Breast epithelium (tissue), 4 donors: ENCODE results near the gene CDH23. TPM values are rescaled to one million over a fixed set of nuclear protein-coding genes. Genes with fewer than 3 reads are reported as not detected.
A peak's percentile ranks its signal among the peaks of the same experiment; 100 is the strongest.

Experiments
- DNase-seq, 2 donors: peaks; one replicate each; pipeline ENCODE4 v3.0.0-alpha.2; 2019; ENCODE audit warnings: low spot score in 2 of 2
- H3K27ac ChIP-seq, 2 donors: fragments of 200-600 bp; sonication (generic) in 1 of 2; one replicate each; pipeline ENCODE4 v1.5.1; 2016 to 2019; ENCODE audit warnings: mild to moderate bottlenecking in 1 of 2
- H3K27me3 ChIP-seq, 2 donors: fragments of 200-600 bp; sonication (generic) in 1 of 2; one replicate each; pipeline versions ENCODE4 v1.5.1 to v1.6.0; 2017 to 2019; ENCODE audit warnings: control low read depth in 1 of 2, mild to moderate bottlenecking in 1 of 2
- H3K36me3 ChIP-seq: fragments of 200-600 bp; one replicate; pipeline ENCODE4 v1.5.1; 2019
- H3K4me1 ChIP-seq, 2 donors: fragments of 200-600 bp; sonication (generic); one replicate each; pipeline ENCODE4 v1.5.1; 2016 to 2019; ENCODE audit warnings: control low read depth in 1 of 2
- H3K4me3 ChIP-seq, 3 donors: fragments of 200-600 bp; sonication (generic); 1 replicate in 2 of 3; 2 replicates in 1 of 3; pipeline ENCODE4 v1.5.1; 2016 to 2019; ENCODE audit warnings: mild to moderate bottlenecking in 3 of 3, moderate library complexity in 2 of 3
- H3K9me3 ChIP-seq, 2 donors: fragments of 200-600 bp; sonication (generic) in 1 of 2; one replicate each; pipeline ENCODE4 v1.5.1; 2016 to 2019; ENCODE audit warnings: control low read depth in 1 of 2
- CTCF ChIP-seq, 3 donors: fragments of 450-650 bp; IDR thresholded peaks; one replicate each; pipeline ENCODE4 v1.5.1; 2016 to 2017; ENCODE audit warnings: antibody characterized with exemption in 3 of 3, mild to moderate bottlenecking in 3 of 3, moderate library complexity in 3 of 3
- POLR2A ChIP-seq: fragments of 450-650 bp; IDR thresholded peaks from one replicate; pipeline ENCODE4 v1.6.1; 2016; ENCODE audit warnings: antibody characterized with exemption, mild to moderate bottlenecking, moderate library complexity
- POLR2AphosphoS5 ChIP-seq, 3 donors: sonication (generic); formaldehyde crosslinking; IDR thresholded peaks; one replicate each; pipeline ENCODE4 v1.6.1; 2017; ENCODE audit warnings: antibody characterized with exemption in 3 of 3
- intact Hi-C: fragments of 100-400 bp; cut with DNase I; formaldehyde crosslinking; loops from one replicate; pipeline ENCODE4 v1.15.1; 2023; ENCODE audit warnings: low total_unique reads
- total RNA-seq, 3 donors: library from RNA; depleted of rRNA; stranded (reverse); fragments of >200 nt; gene quantifications; one replicate each; pipeline ENCODE4 v1.1.0, GENCODE V29; 2016

CDH23 gene
- total RNA-seq, 3 donors from 2014 or later: 8.5 to 13.8 (median 11.6) TPM

- no peak for DNase-seq
- H3K9me3 ChIP-seq: no peaks in the 10 kb centered on the region
- no peaks in the 10 kb centered on the region for H3K27me3 ChIP-seq
- intact Hi-C loops: no loop called here
- H3K27ac ChIP-seq: no peak overlapping the region
- no peak overlapping the region for H3K4me3 ChIP-seq
- H3K4me1 ChIP-seq: no peaks in the 10 kb centered on the region
- no peak for TF ChIP-seq POLR2AphosphoS5 (IDR thresholded peaks at IDR 0.05)
- TF ChIP-seq CTCF (IDR thresholded peaks at IDR 0.05): no peak
- no peak for TF ChIP-seq POLR2A
- no peaks in the 10 kb centered on the region for H3K36me3 ChIP-seq
These were observed 39.8 kb downstream of the CDH23 start for GRCh38 chr10:71436268-71437125.

GRCh38 chr10:71437537-71438092 is 40.9 kb downstream of the CDH23 start:
- H3K4me3 ChIP-seq: no peak overlapping the region
- intact Hi-C loops: no loop called here
- no peaks in the 10 kb centered on the region for H3K9me3 ChIP-seq
- no peak overlapping the region for H3K27ac ChIP-seq
- no peaks in the 10 kb centered on the region for H3K36me3 ChIP-seq
- DNase-seq: peak in 1 of 2 donors; percentile 19
- H3K4me1 ChIP-seq: no peaks in the 10 kb centered on the region
- H3K27me3 ChIP-seq: no peaks in the 10 kb centered on the region
- no peak for TF ChIP-seq POLR2A
- TF ChIP-seq CTCF (IDR thresholded peaks at IDR 0.05): no peak
- TF ChIP-seq POLR2AphosphoS5 (IDR thresholded peaks at IDR 0.05): no peak

- no peak overlapping the region for H3K27ac ChIP-seq
- H3K36me3 ChIP-seq: no peaks in the 10 kb centered on the region
- intact Hi-C loops: no loop called here
- H3K4me3 ChIP-seq: no peak overlapping the region
- TF ChIP-seq POLR2AphosphoS5 (IDR thresholded peaks at IDR 0.05): no peak
- TF ChIP-seq POLR2A: no peak
- no peak for TF ChIP-seq CTCF (IDR thresholded peaks at IDR 0.05)
- no peak for DNase-seq
- no peaks in the 10 kb centered on the region for H3K9me3 ChIP-seq
- H3K4me1 ChIP-seq: no peaks in the 10 kb centered on the region
- H3K27me3 ChIP-seq: no peaks in the 10 kb centered on the region
These were observed 42.0 kb downstream of the CDH23 start for GRCh38 chr10:71438761-71439160.

GRCh38 chr10:71439670-71440425 is 43.1 kb downstream of the CDH23 start:
- intact Hi-C loops: no loop called here
- H3K9me3 ChIP-seq: no peaks in the 10 kb centered on the region
- H3K36me3 ChIP-seq: no peaks in the 10 kb centered on the region
- H3K4me3 ChIP-seq: no peak overlapping the region
- no peaks in the 10 kb centered on the region for H3K27me3 ChIP-seq
- DNase-seq: no peak
- no peaks in the 10 kb centered on the region for H3K4me1 ChIP-seq
- TF ChIP-seq CTCF (IDR thresholded peaks at IDR 0.05) (no peak), POLR2A (no peak), POLR2AphosphoS5 (IDR thresholded peaks at IDR 0.05) (no peak)
- no peak overlapping the region for H3K27ac ChIP-seq
